PC-9 (cell line): ENCODE measurements around the gene ARID5B.

Experiments used
- EZH2 ChIP-seq: fragments of 200-600 bp; sonication (generic); IDR thresholded peaks from 2 replicates; pipeline ENCODE4 v1.8.0; 2017; ENCODE audit warnings: antibody characterized with exemption, low read depth
- TF ChIP-seq, protein P1 (sequence below): fragments of 200-600 bp; sonication (generic); conservative IDR thresholded peaks from 2 replicates; pipeline ENCODE4 v1.6.1; 2017; ENCODE audit warnings: mixed run types, antibody characterized with exemption, mild to moderate bottlenecking, moderate library complexity

DNA sequence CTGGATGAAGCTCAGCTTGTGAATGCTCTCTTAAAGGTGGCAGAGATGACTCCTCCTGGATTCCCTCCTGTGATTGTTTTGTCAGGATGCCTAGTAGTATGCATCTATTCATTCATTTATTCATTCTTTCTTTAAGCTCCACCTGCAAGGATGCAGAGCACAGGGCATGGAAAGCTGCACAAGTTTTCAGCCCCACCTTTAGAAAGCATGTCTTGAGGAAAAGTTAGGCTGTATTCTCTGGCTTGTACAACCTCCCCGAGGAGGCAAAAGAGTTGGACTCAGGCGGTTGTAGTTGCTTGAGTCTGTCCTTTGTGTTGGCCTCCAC is 22.4 kb downstream of the ARID5B start:
- TF ChIP-seq, protein P1, sequence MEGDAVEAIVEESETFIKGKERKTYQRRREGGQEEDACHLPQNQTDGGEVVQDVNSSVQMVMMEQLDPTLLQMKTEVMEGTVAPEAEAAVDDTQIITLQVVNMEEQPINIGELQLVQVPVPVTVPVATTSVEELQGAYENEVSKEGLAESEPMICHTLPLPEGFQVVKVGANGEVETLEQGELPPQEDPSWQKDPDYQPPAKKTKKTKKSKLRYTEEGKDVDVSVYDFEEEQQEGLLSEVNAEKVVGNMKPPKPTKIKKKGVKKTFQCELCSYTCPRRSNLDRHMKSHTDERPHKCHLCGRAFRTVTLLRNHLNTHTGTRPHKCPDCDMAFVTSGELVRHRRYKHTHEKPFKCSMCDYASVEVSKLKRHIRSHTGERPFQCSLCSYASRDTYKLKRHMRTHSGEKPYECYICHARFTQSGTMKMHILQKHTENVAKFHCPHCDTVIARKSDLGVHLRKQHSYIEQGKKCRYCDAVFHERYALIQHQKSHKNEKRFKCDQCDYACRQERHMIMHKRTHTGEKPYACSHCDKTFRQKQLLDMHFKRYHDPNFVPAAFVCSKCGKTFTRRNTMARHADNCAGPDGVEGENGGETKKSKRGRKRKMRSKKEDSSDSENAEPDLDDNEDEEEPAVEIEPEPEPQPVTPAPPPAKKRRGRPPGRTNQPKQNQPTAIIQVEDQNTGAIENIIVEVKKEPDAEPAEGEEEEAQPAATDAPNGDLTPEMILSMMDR = no peak
- no peak for TF ChIP-seq EZH2
